Skin epidermis (tissue), 12 donors: ENCODE results near the gene ADAMTSL2.
"Not testable (repeated sequence)": the region's sequence is repeated elsewhere in the genome, so short reads cannot be mapped to it uniquely, and the experiment has no call there.

Source experiments
- H3K27ac ChIP-seq, 21 experiments: fragments of 200-600 bp; sonication (generic) in 11 of 21; one replicate each; pipeline ENCODE4 v1.5.0; 2020; ENCODE audit warnings: mild to moderate bottlenecking in 3 of 21, inconsistent platforms in 2 of 21, moderate library complexity in 2 of 21
- H3K4me3 ChIP-seq, 7 experiments: fragments of 200-600 bp; sonication (generic) in 2 of 7; one replicate each; pipeline ENCODE4 v1.5.0; 2020; ENCODE audit warnings: inconsistent platforms in 2 of 7, mild to moderate bottlenecking in 2 of 7, moderate library complexity in 1 of 7

The ADAMTSL2 gene

GRCh38 chr9:133546287-133546680 lies 11.8 kb downstream of the ADAMTSL2 start:
- H3K27ac ChIP-seq = no peak overlapping the region
- no peak overlapping the region for H3K4me3 ChIP-seq

GRCh38 chr9:133547116-133547515 lies 12.6 kb downstream of the ADAMTSL2 start:
- Histone ChIP-seq H3K4me3 (no peak overlapping the region), H3K27ac (no peak overlapping the region)

- H3K4me3 ChIP-seq = no peak overlapping the region
- no peak overlapping the region for H3K27ac ChIP-seq
These were observed 16.9 kb downstream of the ADAMTSL2 start for GRCh38 chr9:133551446-133551845.

GRCh38 chr9:133552236-133552635 lies 17.7 kb downstream of the ADAMTSL2 start:
- Histone ChIP-seq H3K27ac (no peak overlapping the region), H3K4me3 (no peak overlapping the region)

GRCh38 chr9:133553123-133553522 lies 18.6 kb downstream of the ADAMTSL2 start:
- H3K27ac ChIP-seq = no peak overlapping the region
- no peak overlapping the region for H3K4me3 ChIP-seq

- H3K4me3 ChIP-seq = no peak overlapping the region
- H3K27ac ChIP-seq = no peak overlapping the region
These were observed 19.6 kb downstream of the ADAMTSL2 start for GRCh38 chr9:133553973-133554713.

GRCh38 chr9:133554729-133555128 lies 20.2 kb downstream of the ADAMTSL2 start:
- no peak overlapping the region for H3K27ac ChIP-seq

GRCh38 chr9:133556354-133556753 lies 21.9 kb downstream of the ADAMTSL2 start:
- Histone ChIP-seq H3K4me3 (no peak overlapping the region), H3K27ac (no peak overlapping the region)

More at GRCh38 chr9:133554729-133555128, 20.2 kb downstream of the ADAMTSL2 start:
- no peak overlapping the region for H3K4me3 ChIP-seq

GRCh38 chr9:133557581-133557980 lies 23.1 kb downstream of the ADAMTSL2 start:
- peak overlapping the region in 5 of 21 experiments; percentile 22 to 79 (median 61) for H3K27ac ChIP-seq

GRCh38 chr9:133558191-133559126 lies 24.0 kb downstream of the ADAMTSL2 start:
- Histone ChIP-seq H3K4me3 (no peak overlapping the region), H3K27ac (peak overlapping the region in 18 of 21 experiments; percentile 6 to 79 (median 53))

More at GRCh38 chr9:133557581-133557980, 23.1 kb downstream of the ADAMTSL2 start:
- H3K4me3 ChIP-seq = no peak overlapping the region

- Histone ChIP-seq H3K27ac (peak overlapping the region in 1 of 21 experiments; percentile 17), H3K4me3 (no peak overlapping the region)
These were observed 25.8 kb downstream of the ADAMTSL2 start for GRCh38 chr9:133560311-133560710.

GRCh38 chr9:133560944-133561343 lies 26.4 kb downstream of the ADAMTSL2 start:
- Histone ChIP-seq H3K4me3 (no peak overlapping the region), H3K27ac (no peak overlapping the region)

GRCh38 chr9:133561976-133562554 lies 27.6 kb downstream of the ADAMTSL2 start:
- H3K4me3 ChIP-seq = no peak overlapping the region
- no peak overlapping the region for H3K27ac ChIP-seq

GRCh38 chr9:133562611-133563290 lies 28.2 kb downstream of the ADAMTSL2 start:
- H3K27ac ChIP-seq = peak overlapping the region in 1 of 21 experiments; percentile 54

GRCh38 chr9:133563291-133563796 lies 28.8 kb downstream of the ADAMTSL2 start:
- H3K4me3 ChIP-seq = no peak overlapping the region

More at GRCh38 chr9:133562611-133563290, 28.2 kb downstream of the ADAMTSL2 start:
- no peak overlapping the region for H3K4me3 ChIP-seq

GRCh38 chr9:133563814-133564213 lies 29.3 kb downstream of the ADAMTSL2 start:
- H3K27ac ChIP-seq, H3K4me3 ChIP-seq: not testable (repeated sequence)

More at GRCh38 chr9:133563291-133563796, 28.8 kb downstream of the ADAMTSL2 start:
- no peak overlapping the region for H3K27ac ChIP-seq

- H3K27ac ChIP-seq = peak overlapping the region in 5 of 21 experiments; percentile 35 to 70 (median 68)
- no peak overlapping the region for H3K4me3 ChIP-seq
These were observed 30.1 kb downstream of the ADAMTSL2 start for GRCh38 chr9:133564451-133565116.

GRCh38 chr9:133566382-133566781 lies 31.9 kb downstream of the ADAMTSL2 start:
- Histone ChIP-seq H3K27ac (peak overlapping the region in 1 of 21 experiments; percentile 28), H3K4me3 (no peak overlapping the region)

- no peak overlapping the region for H3K4me3 ChIP-seq
- H3K27ac ChIP-seq = no peak overlapping the region
These were observed 32.3 kb downstream of the ADAMTSL2 start for GRCh38 chr9:133566817-133567216.
